PC-9 (cell line): ENCODE results near the gene BCAR3.

Experiments
- EZH2 ChIP-seq: fragments of 200-600 bp; sonication (generic); IDR thresholded peaks from 2 replicates; pipeline ENCODE4 v1.8.0; 2017; ENCODE audit warnings: antibody characterized with exemption, low read depth
- TF ChIP-seq, protein P1 (sequence below): fragments of 200-600 bp; sonication (generic); conservative IDR thresholded peaks from 2 replicates; pipeline ENCODE4 v1.6.1; 2017; ENCODE audit warnings: mixed run types, antibody characterized with exemption, mild to moderate bottlenecking, moderate library complexity

DNA sequence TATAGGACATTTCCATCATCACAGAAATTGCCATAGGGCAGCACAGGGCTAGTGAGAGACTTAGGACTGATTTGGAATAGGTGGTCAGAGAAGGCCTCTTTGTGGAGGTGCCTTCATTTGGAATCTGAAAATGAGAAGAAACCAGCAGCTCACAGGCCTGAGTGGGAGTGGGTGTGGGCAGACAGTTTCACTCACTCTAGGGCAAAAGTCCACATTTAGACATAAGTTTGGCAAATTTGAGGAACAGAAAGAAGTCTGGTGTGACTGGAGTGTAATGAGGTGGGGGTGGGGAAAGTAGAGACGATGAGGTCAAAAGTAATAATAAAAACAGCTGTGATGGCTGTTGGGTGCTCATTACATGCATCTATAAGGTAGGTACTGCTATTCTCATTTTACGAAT is 22.4 kb upstream of the BCAR3 start:
- TF ChIP-seq EZH2, result no peak
- TF ChIP-seq, protein P1, sequence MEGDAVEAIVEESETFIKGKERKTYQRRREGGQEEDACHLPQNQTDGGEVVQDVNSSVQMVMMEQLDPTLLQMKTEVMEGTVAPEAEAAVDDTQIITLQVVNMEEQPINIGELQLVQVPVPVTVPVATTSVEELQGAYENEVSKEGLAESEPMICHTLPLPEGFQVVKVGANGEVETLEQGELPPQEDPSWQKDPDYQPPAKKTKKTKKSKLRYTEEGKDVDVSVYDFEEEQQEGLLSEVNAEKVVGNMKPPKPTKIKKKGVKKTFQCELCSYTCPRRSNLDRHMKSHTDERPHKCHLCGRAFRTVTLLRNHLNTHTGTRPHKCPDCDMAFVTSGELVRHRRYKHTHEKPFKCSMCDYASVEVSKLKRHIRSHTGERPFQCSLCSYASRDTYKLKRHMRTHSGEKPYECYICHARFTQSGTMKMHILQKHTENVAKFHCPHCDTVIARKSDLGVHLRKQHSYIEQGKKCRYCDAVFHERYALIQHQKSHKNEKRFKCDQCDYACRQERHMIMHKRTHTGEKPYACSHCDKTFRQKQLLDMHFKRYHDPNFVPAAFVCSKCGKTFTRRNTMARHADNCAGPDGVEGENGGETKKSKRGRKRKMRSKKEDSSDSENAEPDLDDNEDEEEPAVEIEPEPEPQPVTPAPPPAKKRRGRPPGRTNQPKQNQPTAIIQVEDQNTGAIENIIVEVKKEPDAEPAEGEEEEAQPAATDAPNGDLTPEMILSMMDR, result no peak
